Activated naive CD4-positive, alpha-beta T cell treated with anti-CD3 and anti-CD28 coated beads, Interleukin-2, amount 10 ng/mL, durations not matched to agents 7 days and 5 days (primary cell): ENCODE results near the gene HOXD11.

ENCODE experiments used
- CTCF ChIA-PET: fragments of 350-600 bp; sonication (Branson Sonifier 250); formaldehyde crosslinking; loops from one replicate; lab custom pipeline; 2021; ENCODE audit warnings: antibody characterized with exemption; lab: Charles Lee
- DNase-seq: peaks from one replicate; pipeline ENCODE4 v3.0.0-alpha.2; 2020
- H3K27ac Mint-ChIP-seq: one replicate; pipeline ENCODE4 v1.8.0; 2021; ENCODE audit warnings: mild to moderate bottlenecking, moderate library complexity, mixed read lengths
- H3K27me3 Mint-ChIP-seq: one replicate; pipeline ENCODE4 v1.8.0; 2021; ENCODE audit warnings: mild to moderate bottlenecking, mixed read lengths
- H3K36me3 Mint-ChIP-seq: one replicate; pipeline ENCODE4 v1.8.0; 2021; ENCODE audit warnings: mixed read lengths
- H3K4me1 Mint-ChIP-seq: one replicate; pipeline ENCODE4 v1.8.0; 2021; ENCODE audit warnings: mixed read lengths
- H3K4me3 Mint-ChIP-seq: one replicate; pipeline ENCODE4 v1.8.0; 2021; ENCODE audit warnings: mild to moderate bottlenecking, moderate library complexity, mixed read lengths
- H3K9me3 Mint-ChIP-seq: one replicate; pipeline ENCODE4 v1.8.0; 2021; ENCODE audit warnings: mixed read lengths

HOXD11 gene

DNA sequence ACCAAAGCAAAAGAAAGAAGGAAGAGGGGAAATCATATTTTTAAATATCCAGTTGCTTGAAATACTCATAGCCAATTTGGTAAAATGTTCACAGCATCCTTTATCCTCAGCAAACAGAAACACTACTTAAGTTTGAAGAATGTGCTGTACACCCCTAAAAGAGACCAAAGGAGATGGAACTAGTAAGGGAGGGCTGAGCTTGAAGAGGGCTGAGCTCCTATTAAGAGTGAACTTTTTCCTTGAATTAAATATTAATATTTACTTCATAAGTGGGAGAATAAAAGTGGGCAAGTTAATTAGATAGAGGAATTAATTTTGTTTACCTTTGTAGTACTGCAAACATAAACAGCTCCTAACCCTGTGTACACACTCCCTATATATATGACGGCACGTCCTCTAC, 30.3 kb upstream of the HOXD11 start:
- H3K4me1 Mint-ChIP-seq = peaks cover 10% of the 10 kb centered on the region
- CTCF ChIA-PET = interaction anchor here (1.1 kb wide), 1 partner anchor 64 kb away, joined by 3 read pairs; no protein-coding TSS in a partner anchor
- H3K27me3 Mint-ChIP-seq = peaks cover 83% of the 10 kb centered on the region
- peaks cover 11% of the 10 kb centered on the region for H3K36me3 Mint-ChIP-seq
- H3K9me3 Mint-ChIP-seq = peaks cover 16% of the 10 kb centered on the region
- no peak overlapping the region for H3K4me3 Mint-ChIP-seq
- DNase-seq = no peak
- H3K27ac Mint-ChIP-seq = no peak overlapping the region

DNA sequence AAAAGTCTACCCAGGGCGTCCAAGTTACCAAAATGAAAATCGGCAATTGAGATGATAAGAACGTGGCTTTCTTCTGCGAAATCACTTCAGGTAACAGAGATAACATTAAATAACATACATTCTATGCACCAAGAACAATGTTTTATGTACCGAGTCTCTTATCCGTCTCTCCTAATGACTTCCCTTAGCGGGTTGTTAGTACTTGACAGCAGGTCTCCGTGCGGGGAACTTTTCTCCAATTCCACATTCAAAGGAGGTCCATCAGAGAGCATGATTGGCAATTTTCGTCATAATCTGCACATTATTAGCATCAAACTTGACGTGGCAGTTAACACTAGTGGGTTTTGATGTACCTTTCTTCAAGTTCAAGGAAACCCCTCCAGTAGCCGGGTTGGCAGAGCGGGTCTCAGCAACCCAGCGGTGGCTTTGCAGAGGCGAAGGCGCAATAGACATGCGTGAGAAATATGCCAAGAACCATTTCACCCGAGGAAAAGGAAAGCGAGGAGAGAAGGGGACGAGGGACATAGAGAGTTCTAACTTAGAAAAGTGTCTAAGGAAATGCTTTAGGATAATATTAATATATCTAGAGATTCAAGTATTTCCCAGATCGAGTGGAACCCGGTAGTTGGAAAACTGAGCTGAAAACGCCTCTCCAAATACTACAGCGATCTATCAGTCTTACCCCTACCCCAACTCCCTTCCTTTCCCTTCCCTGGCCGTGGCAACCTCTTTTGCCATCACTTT, 28.4 kb upstream of the HOXD11 start:
- DNase-seq = no peak
- Mint-ChIP-seq H3K4me1 (peaks cover 10% of the 10 kb centered on the region), H3K4me3 (peak overlapping the region; percentile 47), H3K9me3 (peaks cover 16% of the 10 kb centered on the region), H3K27ac (peak overlapping the region; percentile 90), H3K36me3 (peaks cover 15% of the 10 kb centered on the region), H3K27me3 (peaks cover 83% of the 10 kb centered on the region)
- CTCF ChIA-PET = interaction anchor here (1.2 to 1.3 kb wide), 2 partner anchors 17 to 388 kb away, joined by 5 read pairs; no protein-coding TSS in a partner anchor

DNA sequence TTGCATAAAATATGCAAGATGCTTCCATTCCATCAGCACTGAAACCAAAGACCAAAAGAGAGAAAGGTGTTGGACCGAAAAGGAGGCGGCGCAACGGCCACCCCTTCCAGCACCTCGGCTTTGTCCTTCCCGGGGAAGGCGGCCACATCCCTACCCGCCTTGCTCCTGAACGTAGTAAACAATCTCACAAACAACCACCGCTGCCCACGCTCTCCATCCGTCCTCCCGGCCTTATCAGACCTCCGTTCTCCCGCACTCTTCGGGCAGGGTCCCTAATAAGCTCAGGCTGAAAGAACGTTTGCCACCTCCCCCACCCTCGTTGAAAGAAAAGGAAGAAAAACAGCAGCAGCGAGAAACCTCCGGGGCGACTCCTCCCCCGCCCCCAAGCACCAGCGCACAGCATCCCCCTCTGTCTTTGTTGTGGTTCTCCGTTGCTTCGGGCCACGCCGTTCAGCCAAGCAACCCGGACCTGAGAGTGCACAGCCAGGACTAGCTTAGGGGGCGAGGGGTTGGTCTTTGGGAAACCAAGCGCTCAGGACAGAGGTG, 27.7 kb upstream of the HOXD11 start:
- Mint-ChIP-seq H3K27ac (peak overlapping the region; percentile 90), H3K4me3 (peak overlapping the region; percentile 47), H3K4me1 (peaks cover 10% of the 10 kb centered on the region), H3K36me3 (peaks cover 19% of the 10 kb centered on the region), H3K27me3 (peaks cover 83% of the 10 kb centered on the region), H3K9me3 (peaks cover 18% of the 10 kb centered on the region)
- CTCF ChIA-PET = interaction anchor here (1.2 to 1.3 kb wide), 2 partner anchors 17 to 389 kb away, joined by 5 read pairs; no protein-coding TSS in a partner anchor
- no peak for DNase-seq

DNA sequence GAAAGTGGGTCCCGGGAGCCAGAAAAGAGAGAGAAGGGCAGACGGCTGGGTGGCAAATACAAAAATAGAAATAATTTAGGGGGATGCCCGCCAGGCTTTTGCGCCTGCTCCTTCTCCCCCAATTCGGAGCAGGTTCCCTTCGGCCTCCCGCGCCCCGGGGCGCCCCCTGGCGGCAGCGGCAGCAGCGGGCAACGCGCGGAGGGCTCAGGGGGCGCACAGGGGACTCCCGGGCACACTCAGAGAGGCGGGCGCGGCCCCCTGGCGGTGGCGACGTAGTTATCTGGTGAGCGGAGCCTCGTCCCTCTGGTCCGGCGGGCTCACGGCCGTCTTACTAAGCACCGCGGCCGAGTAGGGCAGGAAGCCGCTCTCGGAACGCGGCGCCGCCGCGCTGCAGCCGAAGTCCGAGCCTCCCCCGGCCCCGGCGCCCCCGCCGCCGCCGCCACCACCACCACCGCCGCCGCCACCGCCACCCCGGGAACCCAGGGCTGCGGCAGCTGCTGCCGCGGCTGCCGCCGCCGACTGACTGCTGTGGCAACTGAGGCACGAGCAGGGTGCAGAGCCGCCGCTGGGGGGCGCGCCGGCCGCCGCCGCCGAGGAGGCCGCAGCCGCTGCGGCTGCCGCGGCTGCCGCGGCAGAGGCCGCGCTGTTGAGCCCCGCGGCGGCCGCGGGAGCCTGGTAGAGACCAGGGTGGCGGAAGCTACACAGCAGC, 27.1 kb upstream of the HOXD11 start:
- Mint-ChIP-seq H3K27me3 (peaks cover 83% of the 10 kb centered on the region), H3K9me3 (peaks cover 18% of the 10 kb centered on the region), H3K4me1 (peaks cover 10% of the 10 kb centered on the region), H3K4me3 (peak overlapping the region; percentile 47), H3K36me3 (peaks cover 19% of the 10 kb centered on the region), H3K27ac (peak overlapping the region; percentile 90)
- DNase-seq = no peak
- CTCF ChIA-PET = interaction anchor here (1.2 to 1.3 kb wide), 2 partner anchors 16 to 389 kb away, joined by 5 read pairs; no protein-coding TSS in a partner anchor

DNA sequence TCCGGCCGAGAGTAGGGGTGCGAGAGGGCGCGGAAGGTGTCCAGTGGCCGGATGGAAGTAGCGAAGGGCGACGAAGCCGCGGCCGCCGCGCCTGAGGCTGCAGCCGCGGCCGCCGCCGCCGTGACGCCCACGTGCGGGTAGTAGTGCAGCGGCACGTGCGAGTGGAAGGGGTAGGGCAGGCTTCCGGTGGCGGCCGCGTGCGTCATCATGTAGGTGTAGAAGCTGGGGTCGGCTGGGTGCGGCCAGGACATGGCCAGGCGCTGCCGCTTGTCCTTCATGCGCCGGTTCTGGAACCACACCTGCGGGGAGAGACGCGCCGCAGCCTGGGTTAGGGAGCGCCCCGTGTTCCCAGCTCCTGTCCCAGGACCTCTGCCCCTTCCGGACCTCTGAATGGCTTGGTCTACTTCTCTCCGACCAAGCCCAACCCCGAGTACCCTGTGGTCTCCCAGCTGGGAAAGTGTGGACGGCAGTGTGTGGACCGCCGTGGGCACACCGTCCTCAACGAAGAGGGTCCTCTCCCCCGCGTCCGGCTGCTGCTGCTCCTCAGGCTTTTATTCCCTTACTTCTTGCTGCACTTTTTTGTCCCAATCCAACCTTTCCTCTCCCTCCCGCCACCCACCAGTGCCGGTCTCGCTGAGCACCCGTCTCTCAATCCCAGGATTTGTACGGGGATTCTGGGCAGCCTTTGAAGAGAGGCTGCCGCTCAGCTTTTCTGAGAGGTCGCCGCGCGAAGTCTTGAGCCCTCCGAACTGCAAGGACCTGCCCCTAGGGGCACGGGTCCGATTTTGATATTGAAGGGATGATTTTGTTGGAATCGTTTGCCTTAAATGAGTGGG, 26.3 kb upstream of the HOXD11 start:
- Mint-ChIP-seq H3K36me3 (peaks cover 21% of the 10 kb centered on the region), H3K4me3 (peak overlapping the region; percentile 54), H3K27ac (peak overlapping the region; percentile 83), H3K4me1 (peaks cover 10% of the 10 kb centered on the region), H3K9me3 (peaks cover 18% of the 10 kb centered on the region), H3K27me3 (peaks cover 84% of the 10 kb centered on the region)
- CTCF ChIA-PET = interaction anchor here (1.3 kb wide), 1 partner anchor 15 kb away, joined by 5 read pairs; no protein-coding TSS in a partner anchor
- DNase-seq = no peak

DNA sequence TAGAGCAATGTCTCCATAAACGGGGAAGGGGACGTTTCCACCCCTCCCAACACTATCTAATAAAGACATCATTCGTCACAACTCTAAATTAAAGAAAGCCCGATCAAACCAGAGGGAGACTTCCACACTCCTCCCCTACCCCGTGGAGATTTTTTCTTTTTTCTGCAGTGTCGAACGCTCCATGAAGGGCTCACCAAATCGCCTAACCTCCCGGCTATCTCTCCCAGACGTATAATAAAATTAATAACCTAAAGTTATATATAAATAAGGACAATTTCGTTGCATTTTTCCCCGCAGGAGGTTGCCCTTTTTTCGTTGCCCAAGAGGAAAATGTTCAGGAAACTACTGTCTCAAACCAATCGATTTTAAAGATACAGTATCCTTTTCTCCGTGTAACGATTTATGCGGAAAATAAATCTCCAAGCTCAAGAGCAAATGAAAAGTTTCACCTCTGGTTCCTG, 25.7 kb upstream of the HOXD11 start:
- H3K4me1 Mint-ChIP-seq = peaks cover 10% of the 10 kb centered on the region
- peaks cover 21% of the 10 kb centered on the region for H3K36me3 Mint-ChIP-seq
- H3K27ac Mint-ChIP-seq = peak overlapping the region; percentile 83
- CTCF ChIA-PET = interaction anchor here (0.8 kb wide), 2 partner anchors 29 to 40 kb away, joined by 3 to 4 read pairs; no protein-coding TSS in a partner anchor
- DNase-seq = no peak
- H3K27me3 Mint-ChIP-seq = peaks cover 86% of the 10 kb centered on the region
- H3K4me3 Mint-ChIP-seq = peak overlapping the region; percentile 54
- peaks cover 18% of the 10 kb centered on the region for H3K9me3 Mint-ChIP-seq

DNA sequence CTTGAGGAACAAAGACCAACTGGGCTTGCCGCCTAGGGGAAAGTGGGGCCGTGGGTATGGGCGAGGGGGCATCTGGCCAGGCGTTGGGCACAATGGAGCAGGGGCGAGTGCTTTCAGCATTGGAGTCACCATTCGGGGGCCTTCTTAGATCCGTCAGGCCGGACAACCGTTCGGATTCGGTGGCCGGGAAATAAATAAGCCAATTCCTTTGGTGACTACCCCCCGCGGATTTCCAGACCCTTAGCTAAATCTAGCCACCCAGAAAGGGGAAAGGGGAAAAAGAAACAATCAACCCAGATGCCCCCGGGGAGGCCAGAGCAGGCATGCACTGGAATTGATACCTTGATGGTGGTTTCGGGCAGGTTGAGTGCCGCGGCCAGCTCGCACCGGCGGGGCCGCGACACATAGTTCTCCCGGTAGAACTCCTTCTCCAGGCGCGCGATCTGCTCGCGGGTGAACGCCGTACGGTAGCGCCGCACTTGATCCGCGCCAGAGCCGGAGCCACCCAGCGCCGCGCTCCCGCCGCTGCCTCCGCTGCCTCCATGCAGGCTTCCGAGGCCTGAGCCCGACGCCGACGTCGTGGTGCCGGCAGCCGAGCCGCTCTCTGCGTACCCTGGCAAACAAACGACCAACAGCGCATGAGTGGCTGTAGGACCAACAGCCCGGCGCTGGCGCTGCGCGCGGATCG, 25.1 kb upstream of the HOXD11 start:
- peaks cover 21% of the 10 kb centered on the region for H3K36me3 Mint-ChIP-seq
- DNase-seq = no peak
- CTCF ChIA-PET = interaction anchor here (0.8 to 0.9 kb wide), 3 partner anchors 28 to 45 kb away, joined by 3 to 4 read pairs (median 3); no protein-coding TSS in a partner anchor

DNA sequence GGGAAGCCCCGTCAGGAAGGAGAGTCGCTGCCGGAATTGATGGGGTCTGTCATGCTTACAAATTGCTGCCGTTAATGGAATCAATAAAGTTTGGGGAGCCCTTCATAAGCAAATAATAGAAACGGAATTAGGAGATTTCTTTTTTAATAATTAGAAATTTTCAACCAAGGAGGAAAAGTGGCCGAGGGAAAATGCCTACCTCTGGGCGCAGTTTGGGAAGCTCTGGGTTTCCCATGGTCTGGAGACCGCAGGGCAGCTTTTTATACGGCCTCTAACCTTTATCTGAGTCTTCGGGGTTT, 24.6 kb upstream of the HOXD11 start:
- H3K27me3 Mint-ChIP-seq = peaks cover 90% of the 10 kb centered on the region
- H3K27ac Mint-ChIP-seq = peak overlapping the region; percentile 75
- DNase-seq = no peak
- no peak overlapping the region for H3K4me3 Mint-ChIP-seq
- peaks cover 21% of the 10 kb centered on the region for H3K36me3 Mint-ChIP-seq
- peaks cover 18% of the 10 kb centered on the region for H3K9me3 Mint-ChIP-seq
- peaks cover 10% of the 10 kb centered on the region for H3K4me1 Mint-ChIP-seq
- CTCF ChIA-PET = interaction anchor here (0.8 to 0.9 kb wide), 3 partner anchors 28 to 45 kb away, joined by 3 to 4 read pairs (median 3); no protein-coding TSS in a partner anchor

More for the DNA sequence above, 25.1 kb upstream of the HOXD11 start:
- H3K27ac Mint-ChIP-seq = peak overlapping the region; percentile 83
- peaks cover 18% of the 10 kb centered on the region for H3K9me3 Mint-ChIP-seq
- peak overlapping the region; percentile 54 for H3K4me3 Mint-ChIP-seq
- peaks cover 85% of the 10 kb centered on the region for H3K27me3 Mint-ChIP-seq
- peaks cover 10% of the 10 kb centered on the region for H3K4me1 Mint-ChIP-seq

DNA sequence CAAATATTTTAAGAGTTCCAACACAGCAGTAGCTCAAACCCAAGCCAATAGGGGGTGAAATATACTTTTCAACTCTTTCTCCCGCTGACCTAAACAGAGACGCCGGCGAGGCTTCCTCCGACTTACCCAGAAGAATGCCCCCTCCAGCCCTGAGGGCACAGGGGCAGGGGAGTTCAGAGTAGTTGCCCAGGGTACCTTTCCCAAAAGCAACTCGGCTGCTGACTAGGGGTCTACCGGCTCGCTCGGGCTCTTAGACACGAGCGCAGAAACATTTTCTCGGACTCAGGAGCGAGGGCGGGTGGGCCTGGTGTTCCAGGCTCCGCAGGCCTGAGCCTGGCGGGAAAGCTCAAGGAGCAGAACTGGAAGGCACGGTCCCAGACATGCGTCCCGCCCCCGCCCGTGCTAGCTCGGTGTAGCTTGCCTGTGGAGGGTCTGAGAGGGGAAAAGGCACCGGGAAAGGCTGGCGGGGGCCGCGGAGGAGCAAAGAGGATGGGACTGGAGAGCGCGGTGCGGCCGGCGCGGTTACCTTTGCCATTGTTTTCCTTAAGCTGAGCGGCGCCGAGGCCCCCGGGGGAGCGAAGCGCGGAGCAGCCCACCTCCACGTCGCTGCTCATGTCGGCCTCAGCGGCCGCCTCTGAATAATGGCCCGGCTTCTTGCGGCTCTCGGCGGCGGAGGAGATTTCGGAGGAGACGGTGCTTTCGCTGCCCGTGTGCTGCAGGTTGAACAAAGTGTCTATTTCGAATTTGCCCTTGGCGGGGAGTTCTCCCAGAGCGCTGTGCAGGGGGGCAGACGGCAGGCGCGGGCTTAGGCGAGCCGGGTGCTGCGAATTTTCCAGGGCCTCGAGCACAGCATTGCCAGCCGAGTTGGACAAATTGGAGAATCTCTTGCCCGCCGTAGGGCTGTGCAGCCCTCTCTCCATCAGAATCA, 24.0 kb upstream of the HOXD11 start:
- CTCF ChIA-PET = interaction anchor here (0.6 to 0.9 kb wide), 2 partner anchors 15 to 44 kb away, joined by 3 read pairs; no protein-coding TSS in a partner anchor
- Mint-ChIP-seq H3K27ac (peak overlapping the region; percentile 84), H3K4me3 (peak overlapping the region; percentile 16), H3K27me3 (peaks cover 96% of the 10 kb centered on the region), H3K36me3 (peaks cover 21% of the 10 kb centered on the region), H3K4me1 (peaks cover 10% of the 10 kb centered on the region), H3K9me3 (peaks cover 18% of the 10 kb centered on the region)
- DNase-seq = no peak

DNA sequence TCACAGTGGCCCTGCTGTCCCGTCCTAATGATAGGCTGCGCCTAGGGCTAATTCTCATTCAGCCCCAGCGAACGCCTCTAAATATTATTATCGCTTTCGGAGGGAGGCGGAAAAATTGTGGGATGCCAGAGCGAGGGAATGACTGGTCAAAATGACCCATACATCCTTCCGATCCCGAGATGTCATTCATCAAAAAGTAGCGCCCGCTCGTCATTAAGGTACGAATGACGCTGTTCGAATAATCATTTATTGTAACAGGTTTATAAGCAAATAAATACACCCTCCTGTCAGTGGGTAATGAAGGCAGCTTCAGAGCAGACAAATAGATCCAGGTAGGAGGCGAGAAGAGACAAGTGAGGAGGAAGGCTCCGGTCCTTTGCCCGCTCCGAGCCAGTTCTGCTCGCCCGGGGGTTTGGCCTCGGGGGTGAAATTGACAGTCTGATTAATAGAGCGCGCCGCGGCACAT, 23.3 kb upstream of the HOXD11 start, which contains the start of gene EVX2:
Gene EVX2 (minus strand): TSS at position 167 of the 466 bp plus-strand sequence. CDS start 186 bp downstream, outside the sequence.
- no peak for DNase-seq
- Mint-ChIP-seq H3K36me3 (peaks cover 21% of the 10 kb centered on the region), H3K9me3 (peaks cover 13% of the 10 kb centered on the region), H3K27me3 (peaks cover 97% of the 10 kb centered on the region), H3K27ac (peak within 1 kb of the TSS; percentile 84), H3K4me1 (peaks cover 14% of the 10 kb centered on the region), H3K4me3 (peak within 1 kb of the TSS; percentile 16)
- CTCF ChIA-PET = interaction anchor here (0.6 kb wide), 1 partner anchor 14 kb away, joined by 3 read pairs; no protein-coding TSS in a partner anchor

DNA sequence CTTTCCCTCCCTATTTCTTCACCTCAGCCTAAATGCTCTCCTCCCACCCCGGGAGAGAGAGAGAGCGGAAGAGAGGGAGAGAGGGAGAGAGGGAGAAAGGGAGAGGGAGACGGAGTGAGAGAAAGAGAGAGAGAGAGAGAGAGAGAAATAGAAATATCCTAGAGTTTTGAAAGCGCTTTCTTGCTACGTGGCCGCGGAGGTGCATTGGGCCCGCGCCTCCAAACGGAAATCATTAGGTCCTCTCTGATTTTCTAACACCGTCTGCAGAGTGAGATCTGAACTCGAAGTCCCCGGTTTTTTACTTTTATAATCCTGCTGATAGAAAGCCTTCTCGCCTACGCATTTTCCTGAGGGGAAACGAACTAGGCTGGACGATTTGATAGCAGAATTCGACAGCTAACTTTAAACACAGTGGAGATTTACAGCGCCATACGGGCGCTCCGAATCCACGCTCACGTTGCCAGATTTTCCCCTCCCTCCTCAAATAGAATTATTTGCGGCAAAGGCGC, 22.4 kb upstream of the HOXD11 start:
- CTCF ChIA-PET = interaction anchor here (0.7 to 1.4 kb wide), 2 partner anchors 36 to 74 kb away, joined by 3 read pairs; no protein-coding TSS in a partner anchor
- Mint-ChIP-seq H3K27ac (peak overlapping the region; percentile 60), H3K9me3 (peaks cover 7% of the 10 kb centered on the region), H3K4me3 (no peak overlapping the region), H3K27me3 (peaks cover 97% of the 10 kb centered on the region), H3K36me3 (peaks cover 16% of the 10 kb centered on the region), H3K4me1 (peaks cover 7% of the 10 kb centered on the region)
- no peak for DNase-seq
